ENCODE measurements around the gene DYRK2.

DYRK2 gene

DNA sequence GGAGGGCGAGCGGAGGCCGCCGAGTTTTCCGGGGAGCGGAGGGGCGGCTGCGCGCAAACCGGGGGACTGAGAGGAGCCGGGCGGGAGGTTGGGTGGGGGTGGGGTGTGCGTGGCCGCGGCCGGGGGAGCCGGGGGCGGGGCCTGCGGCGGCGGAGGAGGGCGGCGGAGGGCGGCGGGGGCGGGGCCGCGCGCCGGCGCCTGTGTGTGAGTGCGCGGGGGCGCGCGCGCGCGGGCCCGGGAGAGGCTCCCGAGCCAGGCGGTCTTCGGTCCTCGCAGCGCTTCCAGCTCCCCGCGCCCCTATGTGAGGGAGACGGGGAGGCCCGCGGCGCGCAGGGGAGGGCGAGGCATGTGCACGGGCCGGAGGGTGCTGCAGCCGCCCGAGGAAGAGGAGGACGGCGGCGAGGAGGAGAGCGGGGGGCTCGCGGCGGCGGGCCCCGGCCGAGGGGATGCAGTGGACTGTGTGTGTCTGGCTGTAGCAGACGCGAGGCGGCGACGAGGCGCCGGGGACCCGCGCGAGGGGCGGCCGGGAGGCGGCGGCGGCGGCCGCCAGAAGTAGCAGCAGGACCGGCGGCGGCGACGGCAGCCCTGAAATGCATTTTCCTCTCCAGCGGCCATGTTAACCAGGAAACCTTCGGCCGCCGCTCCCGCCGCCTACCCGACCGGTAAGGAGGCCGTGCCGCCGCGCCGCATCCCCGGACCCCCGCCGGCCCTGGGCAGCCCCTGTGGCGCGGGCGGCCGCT is at the start of gene DYRK2:
Gene DYRK2 (plus strand): TSS at position 225 of the 740 bp plus-strand sequence. CDS start 389 bp downstream, at position 614.
- peak within 1 kb of the TSS; percentile 64 for H3K27ac ChIP-seq
- peak; percentile 18 for DNase-seq (ENCODE audit: low read depth, low spot score)

DNA sequence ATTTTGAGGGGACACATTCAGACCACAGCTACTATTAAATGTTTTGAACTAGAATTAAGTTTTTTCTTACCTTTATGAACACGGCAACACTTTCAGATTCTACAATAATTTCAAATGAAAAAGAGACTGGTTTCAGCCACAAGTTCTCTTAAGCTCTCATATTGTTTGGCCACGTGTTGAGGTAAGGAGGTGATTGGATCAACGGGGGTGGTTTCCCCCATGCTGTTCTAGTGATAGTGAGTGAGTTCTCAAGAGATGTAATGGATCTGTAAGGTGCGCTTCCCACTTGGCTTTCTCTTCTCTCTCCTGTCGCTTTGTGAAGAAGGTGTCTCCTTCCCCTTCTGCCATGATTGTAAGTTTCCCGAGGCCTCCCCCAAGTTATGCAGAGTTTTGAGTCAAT is 48.9 kb upstream of the DYRK2 start:
- DNase-seq (ENCODE audit: low read depth, low spot score) = no peak

DNA sequence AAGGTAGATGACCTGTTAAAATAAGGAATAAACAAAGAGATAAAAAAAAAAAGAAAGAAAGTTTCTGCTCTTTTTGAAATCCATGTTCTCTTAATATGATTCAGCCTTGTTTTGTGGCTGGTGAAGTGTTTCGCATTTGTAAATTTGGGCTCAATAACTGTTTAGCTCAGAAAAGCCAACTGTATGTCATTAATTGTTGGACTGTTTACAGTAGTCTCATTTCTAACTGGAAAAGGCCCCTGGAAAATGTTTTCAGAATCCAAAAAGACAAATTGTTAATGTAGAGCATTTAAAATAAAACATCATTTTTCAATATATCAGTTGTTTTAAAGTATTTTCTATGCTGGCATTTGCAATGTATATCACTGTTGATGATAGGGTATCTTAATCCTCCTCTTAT is 47.4 kb upstream of the DYRK2 start:
- no peak for DNase-seq (ENCODE audit: low read depth, low spot score)
- H3K27ac ChIP-seq = no peak overlapping the region

More for the DNA sequence above, 48.9 kb upstream of the DYRK2 start:
- H3K27ac ChIP-seq = no peak overlapping the region

DNA sequence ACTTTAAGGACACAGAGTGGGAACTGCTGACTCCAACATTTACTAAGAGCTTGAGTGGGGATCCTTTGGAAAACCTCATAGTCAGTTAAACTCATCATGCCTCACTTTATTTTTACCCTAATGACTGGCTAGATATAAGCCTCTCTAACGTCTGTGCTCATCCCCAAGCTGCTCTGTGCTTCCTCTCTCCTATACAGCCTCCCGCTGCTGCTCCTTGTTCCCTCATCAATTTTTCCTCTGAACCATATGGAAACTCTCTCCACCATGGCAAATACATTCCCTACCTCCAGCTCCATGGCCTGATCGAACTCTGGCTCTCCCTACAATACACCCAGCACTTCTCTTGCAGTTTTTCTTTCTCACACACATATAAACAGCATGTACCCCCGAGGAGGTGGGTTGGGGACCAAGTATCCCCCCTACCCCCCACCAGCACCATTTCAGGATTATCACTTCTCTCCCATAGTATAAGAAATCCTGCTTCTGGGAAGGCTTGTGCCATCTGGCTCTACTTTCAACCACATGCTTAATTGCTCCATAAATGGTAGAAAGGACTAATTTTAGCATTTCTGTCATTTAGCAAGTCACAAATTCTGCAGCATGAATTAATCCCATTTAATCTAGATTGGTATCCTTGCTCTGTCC is 39.2 kb upstream of the DYRK2 start:
- no peak for DNase-seq (ENCODE audit: low read depth, low spot score)
- H3K27ac ChIP-seq = no peak overlapping the region

DNA sequence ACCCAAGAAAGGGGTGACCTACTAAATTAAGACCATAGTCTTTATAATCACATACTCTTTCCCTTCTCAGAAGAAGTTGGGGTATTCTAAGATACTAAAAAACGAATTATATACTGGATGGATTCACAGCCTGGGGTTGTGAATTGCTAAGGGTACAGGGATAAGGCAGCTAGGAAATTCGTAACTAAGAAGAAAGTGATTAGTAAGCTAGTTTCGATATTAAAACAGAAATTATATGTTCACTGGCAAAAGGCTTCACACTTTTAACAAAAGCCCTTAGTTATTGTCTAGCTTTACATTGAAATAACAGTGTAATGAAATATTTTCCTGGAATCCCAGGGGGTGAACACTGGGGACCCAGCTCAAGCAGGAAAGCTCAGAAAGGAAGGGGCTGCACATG is 35.5 kb upstream of the DYRK2 start:
- no peak overlapping the region for H3K27ac ChIP-seq
- DNase-seq (ENCODE audit: low read depth, low spot score) = no peak

DNA sequence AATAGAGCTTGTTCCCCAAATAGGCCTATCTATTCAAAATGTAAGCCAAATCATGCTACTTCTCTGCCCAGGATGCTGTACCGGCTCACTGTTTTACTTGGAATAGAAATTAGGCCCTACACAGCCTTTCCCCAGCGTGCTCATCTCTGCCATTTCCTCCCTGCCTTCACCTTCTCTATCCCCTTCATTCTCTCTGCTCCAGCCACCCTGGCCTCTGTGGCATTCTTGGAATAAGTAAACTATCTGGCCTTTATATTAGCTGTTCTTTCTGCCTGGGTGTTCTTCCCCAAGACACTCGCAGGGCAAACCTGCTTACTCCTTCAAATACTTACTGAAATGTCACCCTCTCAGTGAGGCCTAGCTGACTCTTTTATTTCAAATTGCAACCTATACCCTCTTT is 30.9 kb upstream of the DYRK2 start:
- H3K27ac ChIP-seq = no peak overlapping the region
- DNase-seq (ENCODE audit: low read depth, low spot score) = no peak

DNA sequence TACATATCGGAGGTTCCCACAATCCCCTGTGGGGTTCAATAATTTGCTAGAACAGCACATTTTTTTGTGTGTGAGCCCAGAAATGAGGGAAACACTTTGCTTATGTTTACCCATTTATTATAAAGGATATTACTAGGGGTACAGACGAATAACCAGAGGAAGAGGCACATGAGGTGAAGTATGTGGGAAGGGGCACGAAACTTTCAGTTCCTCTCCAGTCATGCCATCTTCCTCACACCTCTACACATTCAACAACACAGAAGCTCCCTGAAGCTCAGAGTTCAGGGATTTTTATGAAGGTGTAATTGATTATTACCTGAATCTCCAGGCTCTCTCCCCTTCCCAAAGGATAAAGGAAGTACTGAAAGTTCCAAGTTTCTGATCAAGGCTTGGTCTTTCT is 30.2 kb upstream of the DYRK2 start:
- no peak for DNase-seq (ENCODE audit: low read depth, low spot score)
- H3K27ac ChIP-seq = no peak overlapping the region

DNA sequence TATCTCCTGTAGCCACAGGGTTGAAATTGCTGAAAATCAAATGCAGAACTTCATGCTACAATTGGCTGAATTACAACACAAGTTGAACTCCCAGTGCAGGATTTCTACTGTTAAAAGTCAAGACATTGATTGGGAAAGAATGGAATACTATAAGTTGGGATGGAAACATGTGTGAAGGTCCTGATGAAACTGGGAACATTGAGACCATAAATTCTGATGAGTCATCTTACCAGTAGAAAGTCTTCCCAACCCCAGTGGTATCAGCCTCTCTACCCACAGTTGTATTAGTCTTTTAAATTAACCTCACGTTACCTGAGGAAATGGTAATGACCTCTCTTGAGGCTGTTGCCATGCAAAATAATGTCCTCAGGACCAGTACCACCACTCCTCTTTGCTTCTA is 27.4 kb upstream of the DYRK2 start:
- H3K27ac ChIP-seq = no peak overlapping the region
- DNase-seq (ENCODE audit: low read depth, low spot score) = no peak

DNA sequence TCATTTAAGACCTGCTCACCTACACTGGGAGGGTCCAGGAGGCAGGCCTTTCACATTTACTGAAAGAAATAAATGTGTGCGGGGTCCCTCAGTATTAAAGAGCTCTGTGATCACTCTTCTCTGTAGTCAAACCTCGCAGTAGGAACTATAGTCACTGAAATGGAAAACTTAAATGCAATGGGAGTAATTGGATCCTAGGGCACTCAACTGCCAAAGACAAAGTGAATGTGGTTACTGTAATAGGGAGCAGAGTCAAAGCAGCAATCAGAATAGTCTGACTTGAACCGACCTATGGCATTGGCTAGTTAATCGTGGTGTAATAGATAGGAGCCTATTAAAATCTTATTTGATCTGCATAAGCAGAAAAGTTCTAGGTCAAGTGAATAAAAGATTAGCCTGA is 26.6 kb upstream of the DYRK2 start:
- no peak overlapping the region for H3K27ac ChIP-seq
- DNase-seq (ENCODE audit: low read depth, low spot score) = no peak

DNA sequence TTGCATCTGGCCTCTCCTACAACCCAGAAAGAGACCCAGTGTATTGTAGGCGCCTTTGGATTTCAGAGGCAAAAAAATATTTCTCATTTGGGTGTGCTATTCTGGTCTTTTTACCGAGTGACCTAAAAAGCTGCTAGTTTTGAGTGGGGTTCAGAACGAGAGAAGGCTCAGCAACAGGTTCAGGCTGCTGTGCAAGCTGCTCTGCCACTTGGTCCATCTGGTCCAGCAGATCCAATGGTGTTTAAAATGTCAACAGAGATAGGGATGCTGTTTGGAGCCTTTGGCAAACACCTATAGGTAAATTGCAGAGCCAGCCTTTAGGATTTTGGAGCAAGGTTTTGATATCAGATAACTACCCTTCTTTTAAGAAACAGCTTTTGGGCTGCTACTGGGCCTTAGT is 25.3 kb upstream of the DYRK2 start:
- no peak overlapping the region for H3K27ac ChIP-seq

DNA sequence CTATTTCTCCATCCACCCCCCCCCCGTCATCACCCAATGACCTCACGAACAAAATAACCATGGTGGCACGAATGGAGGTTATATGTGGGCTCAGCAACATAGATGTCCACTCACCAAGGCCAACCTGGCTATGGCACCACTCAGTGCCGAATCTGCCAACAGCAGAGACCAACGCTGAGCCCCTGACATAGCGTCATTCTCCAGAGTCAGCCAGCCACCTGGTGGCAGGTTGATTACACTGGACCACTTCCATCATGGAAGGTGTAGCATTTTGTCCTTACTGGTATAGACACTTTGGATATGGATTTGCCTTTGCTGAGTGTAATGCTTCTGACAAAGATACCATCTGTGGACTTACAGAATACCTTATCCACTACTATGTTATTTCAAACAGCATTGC is 24.2 kb upstream of the DYRK2 start:
- no peak for DNase-seq (ENCODE audit: low read depth, low spot score)
- no peak overlapping the region for H3K27ac ChIP-seq

More for the DNA sequence above, 25.3 kb upstream of the DYRK2 start:
- no peak for DNase-seq (ENCODE audit: low read depth, low spot score)

DNA sequence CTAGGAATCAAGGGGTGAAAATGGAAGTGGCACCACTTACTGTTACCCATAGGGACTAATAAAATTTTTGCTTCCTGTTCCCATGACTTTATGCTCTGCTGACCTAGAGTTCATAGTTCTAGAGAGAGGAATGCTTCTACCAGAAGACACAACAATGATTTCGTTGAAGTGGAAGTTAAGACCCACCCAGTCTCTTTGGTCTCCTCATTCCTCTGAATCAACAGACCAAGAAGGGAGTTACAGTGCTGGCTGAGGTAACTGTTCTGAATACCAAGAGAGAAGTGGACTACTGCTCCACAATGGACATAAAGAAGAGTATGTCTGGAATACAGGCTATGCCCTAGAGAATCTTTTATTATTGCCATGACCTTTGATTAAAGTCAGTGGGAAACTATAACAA is 23.5 kb upstream of the DYRK2 start:
- DNase-seq (ENCODE audit: low read depth, low spot score) = no peak
- no peak overlapping the region for H3K27ac ChIP-seq

DNA sequence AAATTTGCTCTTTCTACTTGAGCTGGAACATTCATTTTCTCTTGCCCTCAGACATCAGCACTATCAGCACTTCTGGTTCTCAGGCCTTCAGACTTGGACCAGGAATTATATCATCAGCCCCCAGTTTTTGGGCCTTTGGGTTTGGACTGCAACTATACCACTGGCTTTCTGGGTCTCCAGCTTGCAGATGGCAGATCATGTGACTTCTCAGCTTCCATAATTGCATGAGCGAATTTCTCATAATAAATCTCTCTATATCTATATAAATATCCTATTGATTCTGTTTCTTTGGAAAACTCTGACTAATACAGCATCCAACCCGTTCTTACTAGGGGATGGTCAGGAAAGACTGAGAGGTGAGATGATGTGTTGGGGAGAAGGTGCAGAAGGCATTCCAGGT is 22.4 kb upstream of the DYRK2 start:
- no peak overlapping the region for H3K27ac ChIP-seq
- DNase-seq (ENCODE audit: low read depth, low spot score) = no peak

DNA sequence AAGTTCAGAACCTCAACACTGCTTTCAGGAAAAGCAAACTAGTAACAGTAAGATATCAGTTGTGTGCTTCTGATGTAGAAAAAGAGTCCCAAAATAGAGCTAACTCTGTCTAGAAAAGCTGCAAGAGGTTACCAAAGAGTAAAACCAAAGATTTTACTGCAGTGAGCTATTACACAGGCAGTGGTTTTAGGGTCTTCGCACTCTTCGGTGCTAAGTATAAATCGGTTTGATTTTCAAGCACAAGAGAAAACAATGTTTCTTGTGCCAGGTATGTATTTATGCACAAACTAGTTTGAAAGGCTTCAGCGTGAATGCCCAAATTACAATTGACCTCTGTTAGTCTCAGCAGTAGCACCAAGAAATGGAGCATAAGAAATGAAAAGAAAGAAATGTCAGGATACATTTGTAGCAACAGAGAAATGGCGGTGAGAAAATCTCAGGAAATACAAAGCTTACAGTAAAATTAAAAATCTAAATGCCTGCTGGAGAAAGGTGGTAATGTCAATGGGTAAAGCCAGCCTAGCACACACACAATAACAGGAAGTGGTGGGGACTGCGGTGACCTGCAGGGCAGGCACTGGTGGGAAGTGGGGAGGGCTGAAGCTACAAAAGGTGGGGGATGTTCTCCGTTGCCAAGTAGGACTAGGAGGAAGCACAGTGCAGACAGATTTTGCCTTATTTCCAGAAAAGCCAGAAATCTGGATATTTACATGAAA is 18.0 kb upstream of the DYRK2 start:
- no peak overlapping the region for H3K27ac ChIP-seq

DNA sequence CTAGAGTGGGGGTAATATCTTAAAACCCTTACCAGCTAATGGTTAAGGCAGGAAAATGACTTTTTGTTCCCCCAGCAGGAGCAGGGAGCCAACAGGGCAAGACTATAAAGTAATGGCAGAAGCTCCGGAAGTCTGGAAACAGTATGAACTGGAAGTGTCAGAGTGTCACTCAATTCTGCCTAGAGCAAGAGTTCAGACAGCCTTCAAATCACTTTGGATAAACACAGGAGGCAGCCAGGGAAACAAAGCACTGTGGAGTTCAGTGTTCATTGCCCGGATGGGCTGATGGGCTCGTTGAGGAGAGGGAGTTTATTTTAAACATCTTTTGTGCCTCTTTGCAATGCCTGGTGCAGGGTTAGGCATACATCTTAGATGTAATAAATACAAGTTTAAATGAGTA is 16.5 kb upstream of the DYRK2 start:
- DNase-seq (ENCODE audit: low read depth, low spot score) = no peak
- no peak overlapping the region for H3K27ac ChIP-seq

More for the DNA sequence above, 18.0 kb upstream of the DYRK2 start:
- DNase-seq (ENCODE audit: low read depth, low spot score) = no peak

DNA sequence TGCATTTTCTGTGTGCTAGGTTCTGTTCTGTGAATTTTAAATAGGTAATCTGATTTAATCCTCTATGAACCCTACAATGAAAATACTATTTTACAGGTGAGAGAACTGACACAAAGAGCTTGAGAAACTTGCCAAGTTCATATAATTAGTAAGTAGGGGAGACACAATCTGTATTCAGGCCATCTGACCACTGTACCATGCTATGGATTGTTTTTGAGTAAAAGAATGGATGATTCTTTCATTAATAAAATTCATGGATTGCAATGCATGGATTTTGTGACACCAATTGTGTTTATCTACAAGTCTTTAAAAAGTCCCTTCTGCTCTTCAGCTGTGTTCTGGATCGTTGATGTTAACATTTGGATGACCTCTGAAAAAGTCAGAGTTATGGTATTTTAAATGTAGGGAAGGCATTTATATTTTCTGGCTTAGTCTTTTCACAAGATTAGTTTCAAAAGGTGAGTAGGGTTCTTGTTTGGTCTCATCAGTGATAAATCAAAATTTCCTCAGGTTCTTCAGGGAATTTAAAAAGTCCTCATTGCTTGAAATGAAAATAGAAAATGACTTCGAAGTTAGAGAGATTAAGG is 15.4 kb upstream of the DYRK2 start:
- DNase-seq (ENCODE audit: low read depth, low spot score) = no peak

DNA sequence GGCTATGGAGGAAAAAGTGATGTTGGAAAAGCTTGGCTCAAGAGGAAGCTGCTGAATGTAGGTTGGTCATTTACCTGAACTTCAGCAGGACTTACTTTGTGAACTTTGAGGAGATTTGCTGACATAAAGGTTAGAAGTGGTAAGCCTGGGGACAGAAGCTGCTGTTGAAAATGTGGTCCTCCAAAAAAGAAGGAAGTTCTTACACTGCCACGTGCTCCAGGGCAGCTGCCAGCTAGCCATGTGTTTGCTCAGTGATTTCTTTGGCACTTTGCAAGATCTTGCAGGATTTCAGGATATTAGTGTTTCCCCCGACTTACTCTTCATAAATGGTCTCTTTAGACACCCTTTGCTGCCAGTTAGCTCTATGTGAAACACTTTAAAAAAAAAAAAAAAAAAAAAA is 14.8 kb upstream of the DYRK2 start:
- H3K27ac ChIP-seq = no peak overlapping the region
- DNase-seq (ENCODE audit: low read depth, low spot score) = no peak

More for the DNA sequence above, 15.4 kb upstream of the DYRK2 start:
- no peak overlapping the region for H3K27ac ChIP-seq

DNA sequence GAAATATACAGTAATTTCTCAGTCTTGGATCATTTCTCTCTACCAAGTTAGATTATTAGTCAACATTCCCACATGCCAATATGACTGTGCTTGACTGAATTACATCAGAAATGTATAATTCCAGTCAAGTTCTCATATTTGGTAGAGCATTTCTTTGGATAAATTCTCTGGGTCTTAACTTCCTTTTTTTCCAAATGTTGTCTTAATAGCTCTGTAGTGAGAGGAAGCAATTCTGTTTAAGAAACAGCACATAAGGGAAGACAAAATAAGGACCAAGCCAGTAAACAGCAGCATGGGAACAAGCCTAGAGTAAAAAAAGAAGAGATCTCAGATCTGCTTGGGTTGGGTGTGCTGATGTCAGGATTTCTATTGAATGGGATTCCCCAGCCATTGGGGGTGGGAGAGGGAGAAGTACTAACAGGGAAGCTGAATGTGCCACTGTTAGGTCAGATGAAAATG is 14.2 kb upstream of the DYRK2 start:
- no peak for DNase-seq (ENCODE audit: low read depth, low spot score)

DNA sequence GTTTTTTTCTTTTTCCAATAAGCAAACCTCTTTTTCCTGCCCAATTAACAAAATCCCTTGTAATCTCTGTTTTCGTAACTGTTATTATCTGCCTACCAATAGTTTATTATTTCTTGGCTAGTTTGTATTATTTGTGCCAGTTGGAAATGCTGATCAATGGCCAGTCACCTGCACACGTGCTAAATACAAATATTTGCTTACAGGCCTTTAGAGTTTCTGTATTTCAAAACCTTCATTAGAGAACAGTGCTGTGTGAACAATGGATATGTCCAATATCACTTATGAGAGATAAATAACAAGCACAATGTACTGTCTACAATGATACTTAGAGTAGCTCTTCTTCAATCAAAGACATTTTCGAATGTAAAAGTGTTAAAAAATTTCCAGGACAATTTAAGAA is 10.8 kb upstream of the DYRK2 start:
- no peak for DNase-seq (ENCODE audit: low read depth, low spot score)
- H3K27ac ChIP-seq = no peak overlapping the region

More for the DNA sequence above, 14.2 kb upstream of the DYRK2 start:
- H3K27ac ChIP-seq = no peak overlapping the region

DNA sequence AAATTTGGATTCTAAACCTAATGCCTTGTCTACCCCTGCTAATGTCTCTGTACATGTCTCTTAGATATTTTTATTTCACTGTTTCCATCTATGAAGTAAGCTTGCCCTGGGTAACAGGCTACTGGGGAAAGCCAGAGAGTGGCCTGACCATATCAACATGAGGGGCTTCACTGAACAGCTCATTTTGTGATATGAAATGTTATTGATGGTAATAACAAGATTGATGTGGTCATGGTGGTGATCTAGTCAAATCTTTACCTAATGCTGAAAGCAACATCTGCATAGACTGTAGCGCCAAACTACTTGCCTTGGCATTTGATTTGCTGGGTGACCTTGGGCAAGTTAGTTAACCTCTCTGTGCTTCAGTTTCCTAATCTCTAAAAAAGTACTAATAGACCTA is 9.9 kb upstream of the DYRK2 start:
- DNase-seq (ENCODE audit: low read depth, low spot score) = no peak
- H3K27ac ChIP-seq = no peak overlapping the region

DNA sequence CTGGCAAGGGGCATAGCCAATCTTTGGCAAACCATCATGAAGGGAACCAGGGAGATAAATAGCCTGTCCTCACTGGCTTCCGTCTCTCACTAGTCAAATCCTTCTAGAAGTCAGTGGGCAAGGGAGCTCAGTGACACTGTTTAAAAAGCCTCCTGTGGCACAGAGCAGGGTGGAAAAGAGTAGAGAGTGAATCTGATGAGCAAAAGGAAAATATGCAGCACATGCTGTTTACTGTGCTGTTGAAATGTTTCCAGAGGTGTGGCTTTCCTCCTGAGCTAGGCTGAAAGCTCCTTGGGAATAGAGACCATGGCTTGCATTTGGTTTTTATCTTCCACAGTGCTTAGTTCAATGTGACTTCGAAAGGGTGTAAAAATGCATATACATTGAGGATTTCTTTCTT is 7.7 kb upstream of the DYRK2 start:
- no peak overlapping the region for H3K27ac ChIP-seq
- no peak for DNase-seq (ENCODE audit: low read depth, low spot score)

All from epithelial cell of prostate (primary cell).